HEK293T (cell line): ENCODE data around the gene CDCA5.

Source experiments
- ARNT ChIP-seq: fragments of 450-650 bp; IDR thresholded peaks from 2 replicates; pipeline ENCODE4 v1.6.1; 2017; ENCODE audit warnings: mild to moderate bottlenecking
- FOXM1 ChIP-seq: fragments of 450-650 bp; IDR thresholded peaks from 2 replicates; pipeline ENCODE4 v1.6.1; 2017; ENCODE audit warnings: mild to moderate bottlenecking, borderline replicate concordance
- HDGF ChIP-seq: fragments of 450-650 bp; IDR thresholded peaks from 2 replicates; pipeline ENCODE4 v1.6.1; 2017; ENCODE audit warnings: antibody characterized with exemption, borderline replicate concordance
- NFRKB ChIP-seq: fragments of 450-650 bp; IDR thresholded peaks from 2 replicates; pipeline ENCODE4 v1.6.1; 2016; ENCODE audit warnings: mild to moderate bottlenecking, moderate library complexity
- SP1 ChIP-seq: fragments of 450-650 bp; IDR thresholded peaks from 2 replicates; pipeline ENCODE4 v1.6.1; 2017
- SUZ12 ChIP-seq: fragments of 450-650 bp; IDR thresholded peaks from 2 replicates; pipeline ENCODE4 v1.6.1; 2016; ENCODE audit warnings: mild to moderate bottlenecking

- TF ChIP-seq SUZ12 (no peak), SP1 (no peak), ARNT (no peak), FOXM1 (no peak), NFRKB (no peak), HDGF (no peak)
These were observed 26.3 kb downstream of the CDCA5 start for GRCh38 chr11:65057526-65057925.
